HepG2 (cell line): Measurements from ENCODE around the gene CNNM1. TPM values are rescaled to one million over a fixed set of nuclear protein-coding genes. Genes with fewer than 3 reads are reported as not detected.

ENCODE experiments used
- ELF4 ChIP-seq: sonication (generic); formaldehyde crosslinking; IDR thresholded peaks from 2 replicates; pipeline ENCODE4 v1.5.0; 2020; ENCODE audit warnings: missing genetic modification reagents, mild to moderate bottlenecking, moderate library complexity, borderline replicate concordance
- ERF ChIP-seq: IDR thresholded peaks from 2 replicates; pipeline ENCODE4 v1.6.1; 2018; ENCODE audit warnings: missing biosample characterization, missing genetic modification reagents
- HIVEP1 ChIP-seq: sonication (generic); formaldehyde crosslinking; IDR thresholded peaks from 2 replicates; pipeline ENCODE4 v1.4.0; 2020; ENCODE audit warnings: mild to moderate bottlenecking, missing genetic modification reagents
- HNRNPL ChIP-seq: fragments of 200-400 bp; formaldehyde crosslinking; IDR thresholded peaks from 2 replicates; pipeline ENCODE4 v1.6.1; 2017; ENCODE audit warnings: mild to moderate bottlenecking, low read depth, low read length
- HOXA3 ChIP-seq: sonication (generic); formaldehyde crosslinking; IDR thresholded peaks from 2 replicates; pipeline ENCODE4 v1.5.0; 2020; ENCODE audit warnings: missing genetic modification reagents
- IKZF4 ChIP-seq: sonication (generic); formaldehyde crosslinking; IDR thresholded peaks from 2 replicates; pipeline ENCODE4 v1.5.1; 2020; ENCODE audit warnings: borderline replicate concordance, mild to moderate bottlenecking, low read depth, missing genetic modification reagents; ENCODE audit errors: not compliant biosample characterization
- KMT2A ChIP-seq: sonication (generic); formaldehyde crosslinking; IDR thresholded peaks from 2 replicates; pipeline ENCODE4 v1.4.0; 2020; ENCODE audit warnings: missing genetic modification reagents
- MAFG ChIP-seq: sonication (generic); formaldehyde crosslinking; IDR thresholded peaks from 2 replicates; pipeline ENCODE4 v1.5.1; 2020; ENCODE audit warnings: mild to moderate bottlenecking, missing genetic modification reagents
- PHF21A ChIP-seq: sonication (generic); formaldehyde crosslinking; IDR thresholded peaks from 2 replicates; pipeline ENCODE4 v1.5.0; 2020; ENCODE audit warnings: mild to moderate bottlenecking, missing genetic modification reagents
- RARG ChIP-seq: sonication (generic); formaldehyde crosslinking; IDR thresholded peaks from 2 replicates; pipeline ENCODE4 v1.4.0; 2020; ENCODE audit warnings: low read depth, mild to moderate bottlenecking, missing genetic modification reagents
- RBFOX2 ChIP-seq: fragments of 200-400 bp; formaldehyde crosslinking; IDR thresholded peaks from 2 replicates; pipeline ENCODE4 v1.6.1; 2017; ENCODE audit warnings: low read depth, mild to moderate bottlenecking, low read length
- RFXAP ChIP-seq: sonication (generic); formaldehyde crosslinking; IDR thresholded peaks from 2 replicates; pipeline ENCODE4 v1.4.0; 2020; ENCODE audit warnings: missing genetic modification reagents, borderline replicate concordance
- SETDB1 ChIP-seq: sonication (generic); formaldehyde crosslinking; IDR thresholded peaks from 2 replicates; pipeline ENCODE4 v1.5.1; 2020; ENCODE audit warnings: missing genetic modification reagents, mild to moderate bottlenecking, borderline replicate concordance
- SMARCC2 ChIP-seq: fragments of 450-650 bp; IDR thresholded peaks from 2 replicates; pipeline ENCODE4 v1.6.1; 2017; ENCODE audit warnings: antibody characterized with exemption, mild to moderate bottlenecking
- SRSF4 ChIP-seq: fragments of 200-400 bp; formaldehyde crosslinking; IDR thresholded peaks from one replicate; pipeline ENCODE4 v1.6.1; 2018; ENCODE audit warnings: mild to moderate bottlenecking, low read depth, low read length, moderate library complexity; ENCODE audit not compliant: poor library complexity, severe bottlenecking
- TBX2 ChIP-seq: sonication (generic); formaldehyde crosslinking; IDR thresholded peaks from 2 replicates; pipeline ENCODE4 v1.5.0; 2020; ENCODE audit warnings: missing genetic modification reagents, mild to moderate bottlenecking, borderline replicate concordance
- YY1 ChIP-seq: IDR thresholded peaks from 2 replicates; pipeline ENCODE4 v1.6.1; 2011; ENCODE audit warnings: low read length, low read depth, moderate library complexity, mild to moderate bottlenecking; ENCODE audit not compliant: insufficient read depth, insufficient replicate concordance
- ZFAT ChIP-seq: sonication (generic); formaldehyde crosslinking; conservative IDR thresholded peaks from 2 replicates; pipeline ENCODE4 v1.8.1; 2023; ENCODE audit warnings: missing genetic modification reagents, inconsistent platforms
- ZMYM3 ChIP-seq: sonication (generic); formaldehyde crosslinking; IDR thresholded peaks from 2 replicates; pipeline ENCODE4 v1.5.1; 2020; ENCODE audit warnings: mild to moderate bottlenecking, missing genetic modification reagents
- ZMYM4 ChIP-seq: sonication (generic); formaldehyde crosslinking; IDR thresholded peaks from 2 replicates; pipeline ENCODE4 v1.8.1; 2023; ENCODE audit warnings: mild to moderate bottlenecking, missing genetic modification reagents
- ZNF550 ChIP-seq: sonication (generic); formaldehyde crosslinking; IDR thresholded peaks from 2 replicates; pipeline ENCODE4 v1.4.0; 2020; ENCODE audit warnings: mild to moderate bottlenecking, missing genetic modification reagents, borderline replicate concordance
- ZNF564 ChIP-seq: sonication (generic); formaldehyde crosslinking; IDR thresholded peaks from 2 replicates; pipeline ENCODE4 v1.8.1; 2023; ENCODE audit warnings: mild to moderate bottlenecking, missing genetic modification reagents
- ZNF616 ChIP-seq: sonication (generic); formaldehyde crosslinking; IDR thresholded peaks from 2 replicates; pipeline ENCODE4 v1.5.0; 2020; ENCODE audit warnings: low read depth, mild to moderate bottlenecking, missing genetic modification reagents
- ZNF878 ChIP-seq: sonication (generic); formaldehyde crosslinking; IDR thresholded peaks from 2 replicates; pipeline ENCODE4 v1.8.1; 2023; ENCODE audit warnings: mild to moderate bottlenecking, missing genetic modification reagents, moderate library complexity
- ZSCAN9 ChIP-seq: IDR thresholded peaks from 2 replicates; pipeline ENCODE4 v1.6.1; 2016; ENCODE audit warnings: borderline replicate concordance
- polyA plus RNA-seq, 8 experiments: library from polyadenylated mRNA; depleted of rRNA in 3 of 8; stranded (reverse) in 7 of 8; unstranded in 1 of 8; fragments of >200 nt; fragmentation: Illumina TruSeq in 4 of 8; extraction: Trizol in 4 of 8; gene quantifications; 2 replicates each; pipeline versions ENCODE4 v1.2.1 to v1.2.3, GENCODE V29; 2011 to 2016; ENCODE audit warnings: low read depth in 4 of 8, missing spikeins in 1 of 8, mixed read lengths in 1 of 8; ENCODE audit not compliant: insufficient read depth in 1 of 8
- total RNA-seq, 5 experiments: library from RNA; depleted of rRNA; stranded (reverse); fragments of >200 nt; fragmentation: Illumina TruSeq; extraction: Trizol; gene quantifications; 2 replicates each; pipeline ENCODE4 v1.2.3, GENCODE V29; 2016; ENCODE audit warnings: low read depth in 1 of 5
- TF ChIP-seq, protein P1 (sequence below): sonication (generic); formaldehyde crosslinking; IDR thresholded peaks from 2 replicates; pipeline ENCODE4 v1.4.0; 2020; ENCODE audit warnings: low read depth, missing genetic modification reagents
- TF ChIP-seq, protein P2 (sequence below): sonication (generic); formaldehyde crosslinking; IDR thresholded peaks from 2 replicates; pipeline ENCODE4 v1.8.0; 2022; ENCODE audit warnings: mild to moderate bottlenecking, missing genetic modification reagents, moderate library complexity
- TF ChIP-seq, protein P3 (sequence below): sonication (generic); formaldehyde crosslinking; IDR thresholded peaks from 2 replicates; pipeline ENCODE4 v1.4.0; 2020; ENCODE audit warnings: mild to moderate bottlenecking, missing genetic modification reagents

Gene CNNM1
- total and polyA plus RNA-seq, 2 of the 13 experiments (the other 11 are each of a cell fraction or from before 2014, with no cell fraction given), result 4.3 to 9.6 TPM

DNA sequence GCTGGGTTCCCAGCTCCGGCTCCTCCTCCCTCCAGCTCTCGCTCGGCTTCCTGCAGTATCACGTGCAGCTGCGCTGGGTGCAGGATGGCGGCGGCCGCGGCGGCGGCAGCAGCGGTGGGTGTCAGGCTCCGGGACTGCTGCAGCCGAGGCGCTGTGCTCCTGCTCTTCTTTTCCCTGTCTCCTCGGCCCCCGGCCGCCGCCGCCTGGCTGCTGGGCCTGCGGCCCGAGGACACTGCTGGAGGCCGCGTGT lies at the start of gene CNNM1 (continued):
- TF ChIP-seq, protein P1, sequence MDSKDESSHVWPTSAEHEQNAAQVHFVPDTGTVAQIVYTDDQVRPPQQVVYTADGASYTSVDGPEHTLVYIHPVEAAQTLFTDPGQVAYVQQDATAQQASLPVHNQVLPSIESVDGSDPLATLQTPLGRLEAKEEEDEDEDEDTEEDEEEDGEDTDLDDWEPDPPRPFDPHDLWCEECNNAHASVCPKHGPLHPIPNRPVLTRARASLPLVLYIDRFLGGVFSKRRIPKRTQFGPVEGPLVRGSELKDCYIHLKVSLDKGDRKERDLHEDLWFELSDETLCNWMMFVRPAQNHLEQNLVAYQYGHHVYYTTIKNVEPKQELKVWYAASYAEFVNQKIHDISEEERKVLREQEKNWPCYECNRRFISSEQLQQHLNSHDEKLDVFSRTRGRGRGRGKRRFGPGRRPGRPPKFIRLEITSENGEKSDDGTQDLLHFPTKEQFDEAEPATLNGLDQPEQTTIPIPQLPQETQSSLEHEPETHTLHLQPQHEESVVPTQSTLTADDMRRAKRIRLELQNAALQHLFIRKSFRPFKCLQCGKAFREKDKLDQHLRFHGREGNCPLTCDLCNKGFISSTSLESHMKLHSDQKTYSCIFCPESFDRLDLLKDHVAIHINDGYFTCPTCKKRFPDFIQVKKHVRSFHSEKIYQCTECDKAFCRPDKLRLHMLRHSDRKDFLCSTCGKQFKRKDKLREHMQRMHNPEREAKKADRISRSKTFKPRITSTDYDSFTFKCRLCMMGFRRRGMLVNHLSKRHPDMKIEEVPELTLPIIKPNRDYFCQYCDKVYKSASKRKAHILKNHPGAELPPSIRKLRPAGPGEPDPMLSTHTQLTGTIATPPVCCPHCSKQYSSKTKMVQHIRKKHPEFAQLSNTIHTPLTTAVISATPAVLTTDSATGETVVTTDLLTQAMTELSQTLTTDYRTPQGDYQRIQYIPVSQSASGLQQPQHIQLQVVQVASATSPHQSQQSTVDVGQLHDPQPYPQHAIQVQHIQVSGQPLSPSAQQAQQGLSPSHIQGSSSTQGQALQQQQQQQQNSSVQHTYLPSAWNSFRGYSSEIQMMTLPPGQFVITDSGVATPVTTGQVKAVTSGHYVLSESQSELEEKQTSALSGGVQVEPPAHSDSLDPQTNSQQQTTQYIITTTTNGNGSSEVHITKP (CRISPR knock-in tag), result no peak
- TF ChIP-seq SMARCC2 (no peak), IKZF4 (CRISPR knock-in tag) (peak; percentile 56), RBFOX2 (peak; percentile 89), RARG (CRISPR knock-in tag) (no peak), YY1 (peak; percentile 59), HIVEP1 (CRISPR knock-in tag) (peak; percentile 84; the same call in 1 of the 2 replicates), ZMYM3 (CRISPR knock-in tag) (peak; percentile 50; the same call in 1 of the 2 replicates), HOXA3 (CRISPR knock-in tag) (peak; percentile 76), KMT2A (CRISPR knock-in tag) (peak; percentile 61; the same call in 1 of the 2 replicates), ZNF616 (CRISPR knock-in tag) (peak; percentile 83), PHF21A (CRISPR knock-in tag) (no peak), ZNF564 (CRISPR knock-in tag) (0 out of 2 replicates have a peak, but pooled peaks have one; percentile 21), ZMYM4 (CRISPR knock-in tag) (peak; percentile 50; the same call in 1 of the 2 replicates), ZSCAN9 (CRISPR knock-in tag) (peak; percentile 68; the same call in 1 of the 2 replicates), RFXAP (CRISPR knock-in tag) (no peak), TBX2 (no peak; the same call in 1 of the 2 replicates), ZFAT (CRISPR knock-in tag) (no peak), ZNF878 (CRISPR knock-in tag) (no peak), MAFG (no peak), ZNF550 (no peak), ERF (CRISPR knock-in tag) (0 out of 2 replicates have a peak, but pooled peaks have one; percentile 31), HNRNPL (no peak), ELF4 (CRISPR knock-in tag) (no peak), SRSF4 (no peak), SETDB1 (CRISPR knock-in tag) (no peak)
- TF ChIP-seq, protein P2, sequence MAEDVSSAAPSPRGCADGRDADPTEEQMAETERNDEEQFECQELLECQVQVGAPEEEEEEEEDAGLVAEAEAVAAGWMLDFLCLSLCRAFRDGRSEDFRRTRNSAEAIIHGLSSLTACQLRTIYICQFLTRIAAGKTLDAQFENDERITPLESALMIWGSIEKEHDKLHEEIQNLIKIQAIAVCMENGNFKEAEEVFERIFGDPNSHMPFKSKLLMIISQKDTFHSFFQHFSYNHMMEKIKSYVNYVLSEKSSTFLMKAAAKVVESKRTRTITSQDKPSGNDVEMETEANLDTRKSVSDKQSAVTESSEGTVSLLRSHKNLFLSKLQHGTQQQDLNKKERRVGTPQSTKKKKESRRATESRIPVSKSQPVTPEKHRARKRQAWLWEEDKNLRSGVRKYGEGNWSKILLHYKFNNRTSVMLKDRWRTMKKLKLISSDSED (CRISPR knock-in tag), result 0 out of 2 replicates have a peak, but pooled peaks have one; percentile 13
- TF ChIP-seq, protein P3, sequence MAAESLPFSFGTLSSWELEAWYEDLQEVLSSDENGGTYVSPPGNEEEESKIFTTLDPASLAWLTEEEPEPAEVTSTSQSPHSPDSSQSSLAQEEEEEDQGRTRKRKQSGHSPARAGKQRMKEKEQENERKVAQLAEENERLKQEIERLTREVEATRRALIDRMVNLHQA (CRISPR knock-in tag), result no peak
